Occipital lobe (tissue), 2 donors: Measurements from ENCODE around the gene GPR176. TPM values are rescaled to one million over a fixed set of nuclear protein-coding genes. Genes with fewer than 3 reads are reported as not detected.

ENCODE experiments used
- DNase-seq: peaks from one replicate; lab custom pipeline; 2025; lab: John Stamatoyannopoulos, UW
- total RNA-seq: library from RNA; depleted of rRNA; stranded (reverse); fragments of >200 nt; gene quantifications from one replicate; pipeline ENCODE4 v1.2.3, GENCODE V29; 2014

Gene GPR176
- total RNA-seq, 1 donor from 2014 or later = 44.3 TPM

DNA sequence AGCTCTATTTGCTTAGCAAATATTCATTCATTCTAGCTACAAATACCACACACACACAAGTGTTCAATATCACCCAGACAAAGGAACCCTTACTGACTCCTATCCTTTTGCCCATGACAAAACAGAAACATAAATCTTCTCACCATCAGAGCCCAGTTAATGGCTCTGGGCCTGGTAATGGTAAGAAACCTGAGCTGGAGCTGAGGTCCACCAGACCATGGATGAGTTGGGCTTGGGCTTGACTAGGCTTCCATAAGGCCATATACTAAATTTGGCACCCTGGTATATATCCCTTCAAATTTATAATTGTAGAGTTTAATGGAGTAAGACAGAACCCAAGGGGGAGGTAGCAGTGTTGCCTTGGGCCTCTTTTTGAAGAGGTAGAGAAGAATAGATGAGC lies 29.4 kb downstream of the GPR176 start:
- no peak for DNase-seq

DNA sequence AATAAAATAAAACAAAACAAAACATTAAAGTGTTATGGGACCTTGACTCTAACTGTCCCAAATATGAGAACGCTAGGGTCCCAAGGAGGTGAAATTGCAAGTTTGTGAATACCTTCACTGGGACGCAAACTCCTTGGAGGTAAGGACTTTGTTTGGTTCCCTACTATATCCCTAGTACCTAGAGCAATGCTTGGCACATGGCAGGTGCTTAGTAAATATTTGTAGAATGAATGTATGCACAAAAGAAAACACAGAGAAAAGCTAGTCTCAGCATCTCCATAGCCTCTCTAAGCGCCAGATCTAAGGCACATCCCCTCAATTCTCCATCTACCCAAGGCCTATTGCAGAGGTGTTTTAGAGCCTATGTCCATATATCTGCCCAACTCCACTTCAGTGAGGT lies 30.5 kb downstream of the GPR176 start:
- no peak for DNase-seq

DNA sequence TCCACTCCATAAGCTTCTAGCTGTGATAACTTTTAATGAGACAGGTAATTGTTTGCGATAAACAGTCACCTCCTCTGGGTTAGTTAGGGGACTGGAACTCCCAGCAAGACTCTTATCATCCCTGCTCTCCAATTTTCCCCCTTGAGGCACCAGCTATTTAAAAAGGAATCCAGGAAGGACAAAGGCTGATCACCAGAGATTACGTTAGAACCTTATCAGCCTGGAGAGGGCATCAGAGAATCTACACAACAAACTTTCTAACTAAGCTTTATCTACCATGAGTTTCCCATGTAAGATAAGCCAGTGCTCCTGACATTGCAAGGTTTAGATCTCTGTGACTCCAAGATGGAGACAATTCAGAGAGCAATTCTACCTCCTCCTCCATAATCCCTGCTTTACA lies 31.3 kb downstream of the GPR176 start:
- DNase-seq = no peak

DNA sequence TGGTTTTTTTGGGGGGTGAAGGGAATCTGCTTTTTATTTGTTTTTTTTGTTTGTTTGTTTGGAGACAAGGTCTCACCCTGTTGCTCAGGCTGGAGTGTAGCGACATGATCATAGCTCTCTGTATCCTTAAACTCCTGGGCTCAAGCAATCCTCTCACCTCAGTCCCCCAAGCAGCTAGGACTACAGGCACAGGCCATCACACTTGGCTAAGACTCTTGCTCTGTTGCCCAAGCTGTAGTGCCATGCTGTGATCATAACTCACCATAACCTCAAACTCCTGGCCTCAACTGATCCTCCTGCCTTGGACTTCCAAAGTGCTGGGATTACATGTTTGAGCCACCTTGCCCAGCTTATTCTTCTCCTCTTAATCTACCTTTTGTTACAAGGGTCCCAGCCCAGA lies 31.8 kb downstream of the GPR176 start:
- no peak for DNase-seq

DNA sequence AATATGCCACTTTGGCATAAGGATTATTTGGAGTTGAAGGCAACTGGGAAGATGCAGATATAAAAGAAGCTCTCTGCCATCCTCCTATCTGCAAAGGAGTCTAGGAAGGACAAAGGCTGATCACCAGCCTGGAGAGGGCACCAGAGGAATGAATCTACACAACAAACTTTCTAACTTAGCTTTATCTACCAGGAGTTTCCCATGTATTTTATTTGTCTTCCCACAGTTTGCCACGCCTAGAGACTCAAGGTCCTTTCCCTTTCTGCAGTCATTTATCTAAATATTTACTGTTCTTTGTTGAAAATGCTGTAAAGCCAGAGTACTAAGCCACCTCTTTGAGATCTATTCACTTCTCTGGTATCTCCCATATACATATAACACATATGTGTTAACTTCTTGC lies 32.2 kb downstream of the GPR176 start:
- no peak for DNase-seq

DNA sequence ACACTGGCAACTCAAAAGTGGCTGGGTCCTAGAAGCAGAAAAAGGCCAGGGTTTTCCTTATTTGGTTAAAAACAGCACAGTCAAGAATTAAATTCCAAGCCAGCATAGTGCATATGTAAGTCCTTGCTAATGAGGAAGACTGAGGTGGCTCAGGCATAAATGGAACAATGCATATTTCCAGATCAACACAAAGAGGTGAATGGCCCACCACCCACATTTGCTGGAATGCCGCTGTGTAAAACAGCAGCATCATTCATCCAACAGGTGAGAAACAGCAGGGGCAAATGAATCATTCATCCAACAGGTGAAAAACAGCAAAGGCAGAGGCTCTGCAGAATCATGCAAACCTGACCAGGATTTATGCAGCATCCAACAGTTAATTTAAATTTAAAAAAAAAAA lies 32.9 kb downstream of the GPR176 start:
- DNase-seq = no peak

DNA sequence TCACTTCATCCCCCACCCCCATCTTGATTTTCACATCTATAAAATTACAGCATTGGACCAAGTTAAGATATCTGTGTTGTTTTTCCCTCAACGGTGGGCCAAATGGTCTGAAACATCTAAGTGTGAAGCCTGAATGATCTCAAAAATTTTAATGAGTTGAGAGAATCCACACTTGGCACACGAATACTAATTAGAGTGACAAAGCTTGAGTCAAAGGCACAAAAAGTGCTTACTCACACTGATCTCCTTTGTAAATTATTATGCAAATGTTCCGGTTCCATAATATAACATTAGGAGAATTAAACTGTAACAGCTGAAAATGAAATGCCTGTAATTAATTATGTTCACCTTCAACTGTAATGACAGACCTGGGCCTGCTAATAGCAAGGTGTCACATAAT lies 33.6 kb downstream of the GPR176 start:
- DNase-seq = no peak

DNA sequence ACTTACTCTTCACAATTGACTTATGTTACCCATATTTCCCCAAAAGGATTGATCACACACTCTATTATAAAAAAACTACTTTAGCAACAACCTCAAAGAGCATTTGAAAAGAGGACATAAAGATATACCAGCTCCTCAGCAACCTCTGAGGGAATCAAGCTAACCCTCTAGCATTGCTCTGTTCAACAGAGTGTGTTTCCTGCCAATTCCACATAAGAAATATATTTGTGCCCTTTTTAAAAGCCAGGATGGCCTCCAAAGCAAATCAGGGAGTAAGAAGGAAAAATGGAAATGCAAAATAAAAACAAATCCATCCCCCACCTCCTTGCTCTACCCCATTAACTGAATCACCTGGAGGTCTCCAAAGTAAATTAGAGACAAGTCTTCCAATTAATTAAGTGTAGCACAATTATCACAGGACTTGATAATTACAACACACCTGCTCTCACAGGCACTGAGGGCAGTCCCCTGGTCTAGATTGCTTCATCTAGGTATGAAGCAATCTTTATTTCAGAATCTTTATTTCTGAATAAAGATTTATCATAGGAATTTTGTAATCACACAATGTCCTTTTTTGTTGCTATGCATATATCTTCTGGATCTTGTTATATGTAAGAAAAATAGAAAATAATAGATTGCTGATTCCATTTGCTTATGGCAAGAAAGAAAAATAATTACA lies 34.8 kb downstream of the GPR176 start:
- DNase-seq = no peak

DNA sequence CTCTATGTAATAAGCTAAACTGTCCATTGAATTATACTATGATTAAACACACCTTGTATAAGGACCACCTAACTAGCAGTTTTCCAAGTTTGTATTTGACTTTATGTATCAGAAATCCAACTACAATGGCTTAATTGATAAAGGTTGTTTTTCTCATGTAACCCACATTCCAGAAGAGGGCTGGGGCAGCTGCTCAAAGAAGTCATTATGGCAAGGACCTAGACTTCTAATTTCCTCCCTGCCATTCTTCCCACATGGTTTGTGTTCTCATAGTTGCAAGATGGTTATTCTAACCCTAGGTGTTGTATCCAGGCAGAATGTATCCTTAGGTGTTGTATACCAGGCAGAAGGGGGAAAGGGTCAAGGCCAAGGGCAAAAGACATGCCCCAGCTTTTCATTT lies 35.7 kb downstream of the GPR176 start:
- no peak for DNase-seq

DNA sequence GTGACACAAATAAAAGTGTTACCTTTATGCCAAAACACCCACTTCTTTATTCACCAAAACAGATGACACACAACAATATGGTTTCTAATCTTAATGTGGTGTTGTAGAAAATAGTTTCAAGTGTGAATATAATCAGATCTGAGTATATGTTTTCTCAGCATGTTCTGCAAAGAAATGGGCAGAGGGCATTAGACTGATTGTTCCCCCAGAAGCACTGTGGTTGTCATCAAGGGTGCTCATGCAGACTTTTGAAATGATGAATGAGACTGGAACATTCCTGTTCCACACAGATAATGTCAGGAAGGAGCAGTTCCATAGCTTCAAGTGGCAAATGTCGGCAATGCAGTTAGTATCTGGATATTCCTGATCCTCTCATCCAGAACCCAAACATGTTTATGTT lies 37.5 kb downstream of the GPR176 start:
- no peak for DNase-seq

DNA sequence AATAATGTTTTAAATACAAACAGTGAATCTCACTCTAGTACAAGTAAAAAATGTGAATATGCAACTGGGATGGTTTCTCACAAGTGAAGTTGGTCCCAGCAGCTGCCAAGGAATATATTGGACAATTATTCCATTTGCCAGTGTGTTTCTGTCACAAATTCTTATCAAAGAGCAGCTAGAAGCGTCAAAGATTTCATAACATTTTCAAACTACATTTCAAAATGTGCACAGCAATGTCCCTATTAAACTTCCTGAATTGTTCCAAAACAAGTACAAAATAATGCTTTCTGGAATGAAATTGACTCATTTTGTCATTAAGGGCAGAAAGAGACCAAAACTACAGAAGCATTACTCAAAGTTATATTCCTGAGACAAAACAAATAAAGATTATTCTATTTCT lies 38.3 kb downstream of the GPR176 start:
- DNase-seq = no peak

DNA sequence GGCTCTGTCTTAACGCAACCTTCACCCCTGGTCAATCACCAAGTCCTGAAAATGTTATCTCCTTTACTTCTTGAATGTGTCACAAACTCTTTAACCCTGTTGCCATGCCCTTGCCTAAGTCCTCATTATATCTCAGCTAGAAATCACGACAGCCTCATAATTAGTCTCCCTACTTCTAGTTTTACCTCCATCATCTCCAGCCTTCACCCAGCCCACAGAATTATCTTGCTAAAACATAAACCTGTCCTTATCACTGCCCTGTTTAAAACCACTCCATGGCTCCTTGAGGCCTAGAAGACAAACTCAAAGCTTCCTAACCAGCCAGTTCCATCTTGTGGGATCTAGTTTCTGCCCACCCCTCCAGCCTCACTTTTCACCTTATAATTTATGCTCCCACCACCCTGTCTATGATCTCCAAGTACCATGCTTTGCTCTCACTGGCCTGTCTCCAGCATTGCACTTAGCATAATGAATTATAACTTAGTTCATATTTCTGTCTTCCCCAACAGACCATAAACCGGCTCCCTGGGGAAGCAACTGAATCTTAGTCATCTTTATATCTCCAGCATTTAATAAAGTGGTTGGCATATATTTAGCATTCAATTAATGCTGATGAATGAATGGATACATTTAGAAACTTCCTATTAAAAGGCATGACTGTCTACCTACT lies 39.2 kb downstream of the GPR176 start:
- DNase-seq = no peak

DNA sequence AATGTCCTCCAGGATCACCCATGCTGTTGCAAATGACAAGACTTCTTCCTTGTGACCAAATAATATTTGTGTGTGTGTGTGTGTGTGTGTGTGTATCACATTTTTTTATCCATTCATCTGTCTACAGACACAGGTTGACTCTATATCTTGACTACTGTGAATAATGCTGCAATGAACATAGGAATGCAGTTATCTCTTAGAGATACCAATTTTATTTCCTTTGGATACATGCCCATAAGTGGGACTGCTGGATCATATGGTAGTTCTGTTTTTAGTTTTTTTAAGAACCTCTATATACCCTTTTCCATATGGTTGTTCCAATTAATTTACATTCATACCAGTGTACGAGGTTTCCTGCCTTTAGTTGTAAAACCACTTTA lies 41.7 kb downstream of the GPR176 start:
- no peak for DNase-seq

DNA sequence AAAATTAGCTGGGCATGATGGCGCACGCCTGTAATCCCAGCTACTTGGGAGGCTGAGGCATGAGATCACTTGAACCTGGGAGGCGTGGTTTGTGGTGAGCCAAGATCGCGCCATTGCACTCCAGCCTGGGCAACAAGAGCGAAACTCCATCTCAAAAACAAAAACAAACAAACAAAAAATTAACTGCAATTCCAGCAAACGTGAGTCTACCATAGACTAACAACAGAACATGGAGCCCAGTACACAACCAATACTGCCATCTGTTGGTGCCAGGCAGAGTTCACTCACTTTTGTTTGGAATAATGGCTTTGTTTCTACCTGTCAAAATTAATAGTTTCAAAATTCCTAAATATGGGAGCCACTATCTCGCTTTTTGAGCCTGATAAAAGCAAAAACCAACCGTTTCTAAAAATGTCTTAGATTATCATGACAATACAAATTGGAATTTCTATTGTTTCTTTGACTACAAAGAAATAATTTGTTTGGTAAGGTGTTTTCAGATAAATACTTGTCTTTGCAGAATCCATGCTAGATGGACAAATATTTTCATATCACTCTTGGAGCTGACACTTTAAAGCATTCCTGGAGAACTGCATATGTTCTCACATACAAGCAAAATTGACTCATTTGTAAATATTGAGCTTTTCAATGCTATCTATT lies 45.0 kb downstream of the GPR176 start:
- DNase-seq = no peak

DNA sequence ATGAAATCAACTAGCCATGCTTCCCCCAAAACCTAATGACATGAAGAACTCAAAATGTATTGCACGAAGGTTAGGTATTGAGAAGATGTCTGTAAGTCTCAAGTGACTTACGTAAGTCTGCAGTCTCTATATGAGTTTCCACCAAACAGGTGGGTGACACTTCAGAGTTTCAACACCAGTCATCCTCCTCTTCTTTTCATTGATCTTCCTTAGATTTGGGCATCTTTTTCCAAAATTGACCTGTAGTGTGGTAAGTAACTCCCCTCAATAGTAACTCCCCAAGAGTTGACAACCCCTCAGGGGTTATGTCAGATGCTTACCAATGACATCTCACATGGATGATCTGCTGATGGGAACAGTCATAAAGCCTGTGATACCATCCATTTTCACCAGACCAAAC lies 46.1 kb downstream of the GPR176 start:
- DNase-seq = no peak

DNA sequence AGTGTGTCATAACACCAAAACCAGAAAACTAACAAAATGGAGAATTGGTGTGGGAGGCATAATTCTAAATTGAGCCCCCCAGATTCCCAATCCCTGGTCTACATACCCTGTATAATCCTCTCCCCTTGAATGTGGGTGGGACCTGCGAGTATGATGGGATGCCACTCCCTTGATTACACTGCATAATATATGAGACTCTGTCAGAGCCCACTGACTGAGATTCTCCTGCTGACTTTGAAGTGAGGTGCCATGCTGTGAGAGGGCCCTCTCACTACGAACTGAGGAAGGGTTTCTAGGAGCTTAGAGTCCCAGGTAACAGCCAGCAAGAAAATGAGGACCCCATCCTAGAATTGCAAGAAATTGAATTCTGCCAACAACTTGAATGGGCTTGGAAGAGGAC lies 49.5 kb downstream of the GPR176 start:
- DNase-seq = no peak

DNA sequence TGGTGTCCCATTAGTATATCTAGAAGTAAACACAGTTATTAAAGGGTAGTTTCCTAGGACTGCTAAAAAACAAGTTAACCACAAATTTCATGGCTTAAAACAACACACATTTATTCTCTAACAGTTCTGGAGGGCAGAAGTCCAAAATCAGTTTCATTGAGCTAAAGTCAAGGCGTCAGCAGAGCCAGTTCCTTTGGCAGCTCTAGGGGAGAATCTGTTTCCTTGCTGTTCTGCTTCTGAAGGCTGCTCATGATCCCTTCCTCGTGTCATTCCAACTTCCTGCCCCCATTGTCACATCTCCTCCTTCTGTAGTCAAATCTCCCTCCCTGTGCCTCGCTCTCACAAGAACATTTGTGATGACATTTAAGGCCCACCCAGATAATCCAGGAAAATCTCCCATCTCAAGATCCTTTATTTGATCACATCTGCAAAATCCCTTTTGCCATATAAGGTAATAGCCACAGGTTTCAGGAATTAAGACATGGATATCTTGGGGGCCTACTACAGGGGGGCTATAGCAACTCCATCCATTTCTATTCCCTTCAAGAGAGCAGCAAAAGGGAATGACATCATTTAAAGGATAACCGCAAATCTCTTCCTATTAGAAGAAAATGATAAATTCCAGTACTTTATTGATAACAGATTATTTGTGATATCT lies 50.1 kb downstream of the GPR176 start:
- no peak for DNase-seq

DNA sequence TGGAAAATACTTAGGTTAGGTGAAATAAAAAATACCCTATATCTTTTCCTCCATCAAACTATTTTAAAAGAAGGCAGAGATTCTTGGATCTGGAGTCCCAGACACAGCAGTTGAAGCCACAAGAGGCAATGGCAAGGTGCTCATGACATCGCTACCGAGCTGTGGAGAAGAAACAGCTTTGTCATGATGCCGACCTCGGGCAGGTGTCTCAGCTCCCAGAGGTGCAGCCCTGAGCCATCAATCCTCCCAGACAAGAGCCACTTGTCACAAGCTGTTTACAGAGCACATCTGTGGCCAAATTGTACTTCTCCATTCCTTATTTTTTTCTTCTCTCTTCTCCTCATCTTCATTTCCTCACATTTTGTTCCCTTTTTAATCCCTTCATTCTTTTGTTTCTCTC lies 50.8 kb downstream of the GPR176 start:
- DNase-seq = no peak

DNA sequence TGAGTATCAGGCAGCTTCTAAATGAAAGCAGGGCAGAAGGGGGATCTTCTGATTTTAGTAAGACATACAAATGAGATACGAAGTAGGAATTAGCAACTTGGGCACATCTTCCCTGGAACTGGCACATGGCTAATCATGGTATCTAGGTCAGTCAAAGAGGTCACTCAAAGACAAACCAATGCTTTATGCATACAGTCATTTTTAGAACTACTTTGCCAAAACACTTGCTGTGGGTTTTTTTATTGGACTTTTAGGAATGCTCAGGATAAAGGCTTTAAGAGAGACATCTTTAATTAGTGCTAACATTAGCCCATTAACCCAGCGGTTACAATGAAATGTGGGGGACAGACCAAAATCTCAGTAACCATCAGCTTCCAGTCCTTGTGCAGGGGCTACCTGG lies 51.7 kb downstream of the GPR176 start:
- DNase-seq = no peak

DNA sequence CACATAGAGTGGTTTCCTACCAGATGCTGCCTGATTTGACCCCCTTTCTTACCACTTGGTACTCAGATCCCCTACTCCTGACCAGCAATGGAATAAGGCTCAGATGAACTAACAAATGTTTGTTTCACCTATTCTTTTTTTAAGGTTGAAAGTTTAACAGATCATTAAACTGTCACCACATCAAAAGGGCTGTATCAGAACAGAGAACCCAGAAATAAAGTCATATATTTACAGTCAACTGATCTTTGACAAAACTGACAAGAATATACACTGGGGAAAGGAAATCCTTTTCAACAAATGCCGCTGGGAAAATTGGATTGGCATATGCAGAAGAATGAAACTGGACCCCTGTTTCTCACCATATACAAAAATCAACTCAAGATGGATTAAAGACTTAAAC lies 56.0 kb downstream of the GPR176 start:
- no peak for DNase-seq

DNA sequence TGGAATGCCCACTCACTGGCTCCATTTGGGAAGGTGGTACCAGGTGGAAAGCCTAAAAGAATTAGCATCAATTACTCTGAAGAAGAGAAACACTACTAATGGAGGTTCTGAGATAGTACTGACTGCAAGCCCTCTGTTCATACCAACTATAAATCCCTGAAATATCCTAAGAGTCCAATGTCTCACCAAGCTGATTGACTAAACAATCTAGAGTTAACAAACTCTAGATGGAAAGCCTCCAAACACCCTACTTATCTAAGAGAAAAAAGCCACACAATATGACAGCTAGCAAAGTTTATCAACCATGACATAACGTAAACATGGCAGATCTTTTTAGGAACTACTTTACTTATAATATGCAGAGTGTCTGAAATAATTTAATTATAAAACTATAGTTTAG lies 59.2 kb downstream of the GPR176 start:
- no peak for DNase-seq

DNA sequence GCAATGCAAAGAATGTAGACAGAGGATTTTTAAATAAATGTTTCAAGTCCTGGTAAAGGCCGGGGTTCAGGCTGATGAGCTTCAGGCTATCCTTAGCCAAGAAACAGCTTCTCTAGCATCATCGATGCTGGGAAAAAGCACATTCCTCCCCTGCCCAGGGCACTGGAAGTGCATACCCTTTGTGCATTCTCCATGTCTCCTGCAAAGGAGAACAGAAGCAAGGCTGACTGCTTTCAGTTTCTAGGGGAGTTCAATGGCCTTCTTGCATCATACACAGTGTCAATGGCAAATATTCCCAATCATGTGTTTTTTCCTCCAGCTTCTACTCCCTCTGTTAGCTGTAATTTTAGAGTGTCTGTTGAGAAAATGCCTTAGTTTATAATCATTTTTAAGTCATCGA lies 59.9 kb downstream of the GPR176 start:
- no peak for DNase-seq

DNA sequence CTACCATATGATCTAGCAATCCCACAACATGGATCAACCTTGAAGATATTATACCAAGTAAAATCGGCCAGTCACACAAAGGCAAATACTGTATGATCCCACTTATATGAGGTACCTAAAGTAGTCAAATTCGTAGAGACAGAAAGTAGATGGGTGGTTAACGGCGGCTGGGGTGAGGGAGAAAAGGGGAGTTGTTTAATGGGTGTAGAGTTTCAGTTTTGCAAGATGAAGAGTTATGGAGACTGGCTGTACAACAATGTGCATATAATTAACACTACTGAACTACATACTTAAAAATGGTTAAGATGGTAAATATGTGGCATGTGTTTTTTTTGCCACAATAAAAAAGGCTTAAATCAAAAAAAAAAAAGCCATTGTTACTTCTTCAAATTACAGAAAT lies 60.4 kb downstream of the GPR176 start:
- no peak for DNase-seq
